OCI-LY1 (cell line): ENCODE results near the gene PSMA7.

Experiments
- H2AFZ ChIP-seq: fragments of 200-600 bp; sonication (generic), shearing (Covaris generic); 2 replicates; pipeline ENCODE4 v1.6.0; 2014; ENCODE audit warnings: antibody characterized with exemption, mild to moderate bottlenecking, low read length
- H3F3A ChIP-seq: fragments of 200-600 bp; sonication (generic), shearing (Covaris generic); 2 replicates; pipeline ENCODE4 v1.6.0; 2014; ENCODE audit warnings: mild to moderate bottlenecking, antibody characterized with exemption, low read length, moderate library complexity; ENCODE audit not compliant: insufficient read depth
- H3K27ac ChIP-seq: fragments of 200-600 bp; sonication (generic); 2 replicates; pipeline ENCODE4 v1.5.1; 2014; ENCODE audit warnings: low read length, mixed run types, mild to moderate bottlenecking, low read depth; ENCODE audit not compliant: poor library complexity, severe bottlenecking
- H3K27me3 ChIP-seq: fragments of 200-600 bp; sonication (generic); 2 replicates; pipeline ENCODE4 v1.6.0; 2014; ENCODE audit warnings: antibody characterized with exemption, mild to moderate bottlenecking, low read length, moderate library complexity; ENCODE audit not compliant: insufficient read depth
- H3K36me3 ChIP-seq: fragments of 200-600 bp; sonication (generic); 2 replicates; pipeline ENCODE4 v1.6.1; 2014; ENCODE audit warnings: mild to moderate bottlenecking, antibody characterized with exemption, low read length, moderate library complexity, mixed read lengths; ENCODE audit not compliant: insufficient read depth
- H3K4me1 ChIP-seq: fragments of 200-600 bp; sonication (generic); 2 replicates; pipeline ENCODE4 v1.5.1; 2014; ENCODE audit warnings: mild to moderate bottlenecking, low read length, moderate library complexity; ENCODE audit not compliant: insufficient read depth, severe bottlenecking
- H3K4me2 ChIP-seq: fragments of 200-600 bp; sonication (generic), shearing (Covaris generic); 2 replicates; pipeline ENCODE4 v1.6.1; 2014; ENCODE audit warnings: low read length
- H3K4me3 ChIP-seq: fragments of 200-600 bp; sonication (generic); 2 replicates; pipeline ENCODE4 v1.5.1; 2014; ENCODE audit warnings: low read length, low read depth, mild to moderate bottlenecking, mixed read lengths; ENCODE audit not compliant: poor library complexity, severe bottlenecking
- H3K79me2 ChIP-seq: fragments of 200-600 bp; shearing (Covaris generic); 2 replicates; pipeline ENCODE4 v1.6.1; 2016; ENCODE audit warnings: mixed run types, low read length, mixed read lengths; ENCODE audit not compliant: insufficient read depth
- H3K9ac ChIP-seq: fragments of 200-600 bp; sonication (generic), shearing (Covaris generic); 2 replicates; pipeline ENCODE4 v1.6.1; 2014; ENCODE audit warnings: mild to moderate bottlenecking, low read length, mixed read lengths
- H3K9me2 ChIP-seq: fragments of 200-600 bp; sonication (generic), shearing (Covaris generic); 2 replicates; pipeline ENCODE4 v1.6.1; 2014; ENCODE audit warnings: low read depth, mild to moderate bottlenecking, low read length, mixed read lengths
- H3K9me3 ChIP-seq: fragments of 200-600 bp; shearing (Covaris generic); 2 replicates; pipeline ENCODE4 v1.6.1; 2014; ENCODE audit warnings: low read length, mixed read lengths
- H4K20me1 ChIP-seq: fragments of 200-600 bp; sonication (generic), shearing (Covaris generic); 2 replicates; pipeline ENCODE4 v1.6.0; 2016; ENCODE audit warnings: mild to moderate bottlenecking, low read length; ENCODE audit not compliant: insufficient read depth
- EZH2 ChIP-seq: fragments of 200-600 bp; sonication (generic), shearing (Covaris generic); IDR thresholded peaks from 2 replicates; pipeline ENCODE4 v1.8.0; 2017; ENCODE audit warnings: borderline replicate concordance, mixed run types, mild to moderate bottlenecking, antibody characterized with exemption, low read length, moderate library complexity, mixed read lengths
- TF ChIP-seq, protein P1 (sequence below): fragments of 200-600 bp; sonication (generic), shearing (Covaris generic); IDR thresholded peaks from 2 replicates; pipeline ENCODE4 v1.5.1; 2017; ENCODE audit warnings: mild to moderate bottlenecking, antibody characterized with exemption, low read length, moderate library complexity, mixed read lengths

Gene PSMA7

GRCh38 chr20:62183426-62184142 lies 40.4 kb upstream of the PSMA7 start:
- Histone ChIP-seq H4K20me1 (no peaks in the 10 kb centered on the region), H3K79me2 (peaks cover 37% of the 10 kb centered on the region), H3K4me3 (peak overlapping the region; percentile 97), H3K9me2 (no peaks in the 10 kb centered on the region), H3K9me3 (no peaks in the 10 kb centered on the region), H3K27ac (peak overlapping the region; percentile 41), H3K27me3 (no peaks in the 10 kb centered on the region), H2AFZ (no peak overlapping the region), H3K36me3 (no peaks in the 10 kb centered on the region), H3K9ac (peak overlapping the region; percentile 98), H3K4me2 (peak overlapping the region; percentile 99), H3K4me1 (peaks cover 48% of the 10 kb centered on the region), H3F3A (no peaks in the 10 kb centered on the region)
- TF ChIP-seq, protein P1, sequence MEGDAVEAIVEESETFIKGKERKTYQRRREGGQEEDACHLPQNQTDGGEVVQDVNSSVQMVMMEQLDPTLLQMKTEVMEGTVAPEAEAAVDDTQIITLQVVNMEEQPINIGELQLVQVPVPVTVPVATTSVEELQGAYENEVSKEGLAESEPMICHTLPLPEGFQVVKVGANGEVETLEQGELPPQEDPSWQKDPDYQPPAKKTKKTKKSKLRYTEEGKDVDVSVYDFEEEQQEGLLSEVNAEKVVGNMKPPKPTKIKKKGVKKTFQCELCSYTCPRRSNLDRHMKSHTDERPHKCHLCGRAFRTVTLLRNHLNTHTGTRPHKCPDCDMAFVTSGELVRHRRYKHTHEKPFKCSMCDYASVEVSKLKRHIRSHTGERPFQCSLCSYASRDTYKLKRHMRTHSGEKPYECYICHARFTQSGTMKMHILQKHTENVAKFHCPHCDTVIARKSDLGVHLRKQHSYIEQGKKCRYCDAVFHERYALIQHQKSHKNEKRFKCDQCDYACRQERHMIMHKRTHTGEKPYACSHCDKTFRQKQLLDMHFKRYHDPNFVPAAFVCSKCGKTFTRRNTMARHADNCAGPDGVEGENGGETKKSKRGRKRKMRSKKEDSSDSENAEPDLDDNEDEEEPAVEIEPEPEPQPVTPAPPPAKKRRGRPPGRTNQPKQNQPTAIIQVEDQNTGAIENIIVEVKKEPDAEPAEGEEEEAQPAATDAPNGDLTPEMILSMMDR = no peak
- TF ChIP-seq EZH2 = no peak

DNA sequence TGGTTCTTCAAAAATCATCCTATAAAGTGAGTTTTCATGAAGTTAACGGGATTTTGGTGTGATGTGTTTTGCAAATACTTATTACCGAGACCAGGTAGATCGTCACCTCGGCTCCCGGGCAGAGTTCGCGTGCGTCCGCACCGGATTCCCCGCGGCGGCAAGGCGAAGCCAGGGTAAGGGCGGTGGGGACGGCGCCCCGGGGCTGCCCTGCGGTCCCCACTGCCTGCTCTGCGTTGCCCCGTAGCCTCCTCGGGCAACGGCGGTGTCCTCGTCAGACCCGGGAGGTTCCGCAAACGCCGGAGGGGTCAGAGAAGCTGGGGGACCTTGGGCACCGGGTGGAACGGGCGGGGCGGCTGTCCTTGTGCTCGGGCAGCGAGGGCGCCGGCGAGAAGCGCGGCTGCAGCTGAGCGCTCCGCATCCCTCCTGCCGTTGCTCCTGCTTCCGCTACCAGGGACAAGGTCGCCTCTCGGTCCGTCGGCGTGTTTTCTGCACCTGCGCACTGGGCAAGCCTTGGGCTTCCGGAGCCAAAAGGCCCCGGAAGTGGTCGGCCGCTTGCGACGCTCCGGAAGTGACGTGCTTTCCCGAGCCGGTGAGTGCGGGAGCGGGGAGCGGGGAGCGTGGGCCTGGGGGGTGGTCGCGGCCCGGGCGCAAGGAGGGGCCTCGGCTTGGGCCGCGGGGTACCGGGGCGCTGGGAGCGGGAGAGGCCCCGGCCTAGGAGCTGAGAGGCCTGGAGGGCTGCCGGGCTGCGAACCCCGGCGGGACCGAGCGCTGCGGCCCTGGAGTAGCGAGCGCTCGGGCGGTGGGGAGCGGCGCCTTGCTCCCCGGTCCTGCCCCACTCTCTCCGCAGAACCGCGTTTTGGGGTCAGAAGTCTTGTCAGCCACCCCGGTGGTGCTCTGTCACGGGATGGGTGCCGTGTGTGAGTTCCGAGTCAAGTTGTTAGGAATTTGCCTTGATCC lies 39.6 kb upstream of the PSMA7 start, which contains the start of gene MTG2:
TSS of gene MTG2 (plus strand) at position 560 of the 957 bp plus-strand sequence. CDS start 10,393 bp downstream, outside the sequence.
- peaks cover 45% of the 10 kb centered on the region for H3K4me1 ChIP-seq
- no peaks in the 10 kb centered on the region for H3K9me3 ChIP-seq
- TF ChIP-seq EZH2 = no peak
- TF ChIP-seq, protein P1 = no peak
- H3K4me2 ChIP-seq = peak within 1 kb of the TSS; percentile 99
- peaks cover 28% of the 10 kb centered on the region for H3K79me2 ChIP-seq
- H3K9me2 ChIP-seq = no peaks in the 10 kb centered on the region
- no peaks in the 10 kb centered on the region for H3K27me3 ChIP-seq
- H3K4me3 ChIP-seq = peak within 1 kb of the TSS; percentile 97
- no peaks in the 10 kb centered on the region for H4K20me1 ChIP-seq
- H3F3A ChIP-seq = no peaks in the 10 kb centered on the region
- H2AFZ ChIP-seq = no peak within 1 kb of the TSS
- no peaks in the 10 kb centered on the region for H3K36me3 ChIP-seq
- H3K27ac ChIP-seq = peak within 1 kb of the TSS; percentile 75
- peak within 1 kb of the TSS; percentile 98 for H3K9ac ChIP-seq

DNA sequence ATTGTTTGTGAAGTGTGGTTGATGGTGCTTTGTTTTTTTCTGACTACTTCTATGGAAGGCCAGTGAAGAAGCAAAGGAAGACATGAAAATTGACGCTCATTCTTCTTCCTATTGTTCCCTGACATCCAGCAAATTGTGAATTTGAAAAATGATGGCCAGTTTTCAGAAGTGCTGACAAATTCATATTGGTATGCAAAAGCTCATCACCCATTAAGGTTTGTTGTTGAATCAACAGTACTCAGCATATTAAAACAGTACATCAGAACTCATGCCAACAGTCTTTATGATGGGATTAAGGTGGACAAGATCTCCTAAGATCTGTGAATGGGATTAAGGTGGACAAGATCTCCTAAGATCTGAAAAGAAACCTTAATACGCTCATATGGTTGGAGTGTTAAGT lies 38.6 kb upstream of the PSMA7 start:
- no peaks in the 10 kb centered on the region for H3K36me3 ChIP-seq
- TF ChIP-seq EZH2 = no peak
- TF ChIP-seq, protein P1 = no peak
- no peaks in the 10 kb centered on the region for H3K9me3 ChIP-seq
- H3K27me3 ChIP-seq = no peaks in the 10 kb centered on the region
- peak overlapping the region; percentile 98 for H3K9ac ChIP-seq
- peak overlapping the region; percentile 75 for H3K27ac ChIP-seq
- no peak overlapping the region for H2AFZ ChIP-seq
- peak overlapping the region; percentile 99 for H3K4me2 ChIP-seq
- no peaks in the 10 kb centered on the region for H3F3A ChIP-seq
- peaks cover 35% of the 10 kb centered on the region for H3K4me1 ChIP-seq
- H3K79me2 ChIP-seq = peaks cover 19% of the 10 kb centered on the region
- no peaks in the 10 kb centered on the region for H4K20me1 ChIP-seq
- peak overlapping the region; percentile 97 for H3K4me3 ChIP-seq
- H3K9me2 ChIP-seq = no peaks in the 10 kb centered on the region
